NOMO-1 treated with dmso at 0.1 percent for 144 hours (cell line): Measurements from ENCODE around the gene TNNT2.

Experiments
- DNase-seq: peaks from one replicate; lab custom pipeline; 2025; ENCODE audit not compliant: unreplicated experiment; lab: John Stamatoyannopoulos, UW

Gene TNNT2

DNA sequence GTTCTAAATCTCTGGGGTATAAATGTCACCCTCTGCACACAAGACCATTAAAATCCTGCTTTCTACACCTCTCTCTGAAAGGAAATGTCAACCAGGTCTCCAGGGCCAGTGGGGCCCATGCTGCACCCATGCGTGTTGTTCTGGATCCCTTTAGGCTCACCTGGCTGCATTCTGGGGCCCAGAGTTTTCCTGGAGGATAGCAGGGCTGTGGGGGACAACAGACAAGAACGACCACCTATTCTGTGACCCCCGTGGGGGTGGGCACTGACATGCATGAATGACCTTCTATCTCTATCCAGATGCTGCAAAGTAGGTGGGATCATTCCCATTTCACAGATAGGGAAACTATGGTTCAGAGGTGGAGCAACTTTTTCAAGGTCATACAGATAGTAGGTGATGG is 41.6 kb downstream of the TNNT2 start:
- DNase-seq, result no peak

DNA sequence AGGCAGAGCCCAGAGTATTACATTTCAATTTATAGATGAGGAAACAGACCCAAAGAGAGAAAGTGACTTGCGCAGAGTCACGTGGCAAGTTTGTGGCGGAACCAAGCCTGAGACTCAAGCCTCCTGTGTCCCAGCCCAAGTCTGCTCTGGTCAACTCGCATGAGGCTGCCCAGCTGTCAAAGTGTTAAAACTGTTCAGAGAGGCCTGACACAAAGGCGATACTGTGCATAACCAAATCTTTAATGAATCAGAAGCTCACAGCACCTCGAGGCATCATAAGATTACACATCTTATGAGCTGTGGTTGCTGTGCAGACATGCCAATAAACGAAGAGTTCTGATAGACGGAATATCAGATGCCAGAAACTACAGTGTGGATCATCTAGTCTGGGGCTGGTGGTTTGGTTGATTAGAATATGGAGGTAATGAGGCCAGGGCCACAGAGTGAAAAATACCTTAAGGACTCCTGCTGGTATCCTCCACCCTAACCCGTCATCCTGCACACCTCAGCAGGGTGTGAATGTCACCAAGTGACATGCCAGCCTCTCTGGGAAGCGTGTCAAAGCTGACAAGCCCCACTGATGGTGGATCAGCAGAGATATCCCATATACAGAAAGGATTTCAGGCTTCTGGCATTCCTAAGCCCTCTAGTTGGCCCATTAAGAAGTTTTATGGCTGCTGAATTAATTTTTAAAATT is 42.2 kb downstream of the TNNT2 start:
- no peak for DNase-seq

GRCh38 chr1:201334325-201335173 is 42.9 kb downstream of the TNNT2 start:
- DNase-seq, result no peak

DNA sequence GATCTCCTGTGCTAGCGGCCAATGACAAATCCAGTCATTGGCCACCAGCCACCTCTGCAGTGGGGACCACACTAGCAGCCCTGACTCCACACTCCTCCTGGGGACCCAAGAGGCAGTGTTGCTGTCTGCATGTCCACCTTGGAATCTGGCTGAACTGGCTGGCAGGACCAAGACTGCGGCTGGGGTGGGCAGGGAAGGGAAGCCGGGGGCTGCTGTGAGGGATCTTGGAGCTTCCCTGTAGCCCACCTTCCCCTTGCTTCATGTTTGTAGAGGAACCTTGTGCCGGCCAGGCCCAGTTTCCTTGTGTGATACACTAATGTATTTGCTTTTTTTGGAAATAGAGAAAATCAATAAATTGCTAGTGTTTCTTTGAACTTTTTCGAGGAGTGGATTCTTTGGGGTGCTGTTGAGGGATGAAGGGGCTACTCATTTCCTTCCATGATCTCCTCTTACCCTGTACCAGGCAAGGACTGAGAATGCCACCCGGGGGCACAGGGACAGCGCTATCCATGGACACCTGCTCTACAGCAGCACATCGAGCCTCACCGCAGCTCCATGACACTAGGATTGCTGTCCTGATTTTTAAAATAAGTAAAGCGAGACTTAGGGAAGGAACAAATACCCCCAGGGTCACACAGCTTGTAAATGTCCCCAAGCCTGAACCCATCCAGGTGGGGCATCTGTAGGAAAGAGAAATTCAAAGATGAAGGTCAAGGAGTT is 44.7 kb downstream of the TNNT2 start:
- DNase-seq, result no peak

DNA sequence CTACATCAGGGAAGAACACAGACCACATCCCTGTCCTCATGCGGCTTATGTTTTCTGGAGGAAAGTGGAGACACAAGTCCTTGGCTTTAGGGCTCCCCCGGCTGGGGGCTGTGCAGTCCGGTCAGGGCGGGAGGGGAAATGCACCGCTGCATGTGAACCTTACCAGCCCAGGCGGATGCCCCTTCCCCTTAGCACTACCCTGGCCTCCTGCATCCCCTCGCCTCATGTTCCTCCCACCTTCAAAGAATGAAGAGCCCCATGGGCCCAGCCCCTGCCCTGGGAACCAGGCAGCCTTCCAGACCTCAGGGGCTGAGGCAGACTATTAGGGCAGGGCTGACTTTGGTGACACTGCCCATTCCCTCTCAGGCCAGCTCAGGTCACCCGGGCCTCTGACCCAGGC is 45.5 kb downstream of the TNNT2 start:
- no peak for DNase-seq

DNA sequence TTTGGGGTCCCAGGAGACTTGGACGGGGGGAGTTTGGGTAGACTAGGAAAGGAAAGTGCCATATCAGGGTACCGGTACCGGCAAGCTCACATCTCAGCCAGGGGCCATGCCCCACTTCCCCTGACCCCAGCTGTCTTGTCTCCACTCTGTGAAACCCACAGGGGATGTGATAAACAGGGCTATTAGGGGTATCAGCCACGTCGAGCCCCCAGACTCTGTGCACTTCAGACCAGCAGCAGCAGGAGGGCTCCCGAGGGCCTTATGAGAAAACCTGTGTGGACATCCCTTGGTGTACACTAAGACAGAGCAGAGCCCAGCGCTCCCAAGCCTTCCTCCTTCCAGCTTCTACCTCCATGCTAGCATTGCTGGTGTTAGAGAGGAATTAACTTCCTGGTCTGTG is 46.3 kb downstream of the TNNT2 start:
- no peak for DNase-seq

GRCh38 chr1:201330541-201330940 is 46.9 kb downstream of the TNNT2 start:
- no peak for DNase-seq

GRCh38 chr1:201329801-201330200 is 47.7 kb downstream of the TNNT2 start:
- DNase-seq, result no peak

- DNase-seq, result no peak
Measured at GRCh38 chr1:201329286-201329685, 48.2 kb downstream of the TNNT2 start.

DNA sequence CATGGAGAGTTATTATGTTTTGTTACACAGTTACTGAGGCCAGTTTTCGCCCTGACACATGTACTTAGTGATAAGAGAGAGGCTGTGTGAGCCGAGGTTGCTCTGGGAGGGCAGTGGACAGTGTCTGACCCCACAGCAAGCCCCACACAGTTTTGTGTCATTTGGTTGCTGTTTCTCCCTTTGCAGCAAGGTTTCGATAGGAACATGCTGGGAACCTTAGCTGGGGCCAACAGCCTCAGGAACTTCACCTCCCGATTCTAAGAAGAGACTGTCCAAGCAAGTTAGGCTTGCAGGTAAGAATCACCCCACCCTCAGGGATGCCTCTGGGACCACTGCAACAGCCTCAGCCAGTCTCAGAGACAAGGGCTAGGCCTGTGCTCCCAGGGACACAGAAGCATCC is 48.9 kb downstream of the TNNT2 start:
- DNase-seq, result no peak

- no peak for DNase-seq
Measured at GRCh38 chr1:201327687-201328240, 49.7 kb downstream of the TNNT2 start.

GRCh38 chr1:201326710-201327109 is 50.8 kb downstream of the TNNT2 start:
- DNase-seq, result no peak

DNA sequence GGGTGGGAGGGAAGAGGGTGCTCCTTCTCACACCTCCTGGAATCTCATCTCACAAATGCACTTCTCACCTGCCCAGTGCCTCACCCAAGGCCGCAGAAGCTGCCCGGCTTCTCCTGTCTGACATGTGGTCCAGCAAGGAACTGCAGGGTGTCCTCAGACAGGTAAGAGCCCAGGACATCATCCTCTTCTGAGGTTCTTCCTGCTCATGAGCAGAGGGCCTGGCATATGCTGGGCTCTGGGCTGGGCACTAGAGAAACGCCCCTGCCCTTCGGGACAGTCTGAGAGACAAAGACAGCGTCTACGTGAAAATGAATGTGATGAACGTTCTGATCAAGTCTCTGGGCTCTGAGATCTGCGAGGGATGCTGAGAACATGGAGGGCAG is 51.8 kb downstream of the TNNT2 start:
- no peak for DNase-seq

GRCh38 chr1:201324821-201325677 is 52.4 kb downstream of the TNNT2 start:
- DNase-seq, result no peak

DNA sequence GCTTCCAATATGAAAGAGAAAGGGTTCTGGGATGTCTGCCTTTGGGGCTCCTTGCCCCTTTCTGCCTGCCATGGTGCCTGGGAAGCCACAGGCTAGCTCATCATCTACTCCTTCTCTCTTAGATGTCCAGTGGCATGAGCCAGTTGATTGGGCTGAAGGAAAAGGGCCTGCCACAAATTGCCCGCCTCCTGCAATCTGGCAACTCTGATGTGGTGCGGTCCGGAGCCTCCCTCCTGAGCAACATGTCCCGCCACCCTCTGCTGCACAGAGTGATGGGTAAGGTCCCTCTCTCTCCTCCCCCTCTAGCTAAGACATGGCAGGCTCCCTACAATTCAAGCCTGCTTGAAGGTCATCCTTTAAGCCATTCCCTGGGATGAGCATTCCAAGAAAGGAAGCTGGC is 53.2 kb downstream of the TNNT2 start:
- DNase-seq, result no peak

DNA sequence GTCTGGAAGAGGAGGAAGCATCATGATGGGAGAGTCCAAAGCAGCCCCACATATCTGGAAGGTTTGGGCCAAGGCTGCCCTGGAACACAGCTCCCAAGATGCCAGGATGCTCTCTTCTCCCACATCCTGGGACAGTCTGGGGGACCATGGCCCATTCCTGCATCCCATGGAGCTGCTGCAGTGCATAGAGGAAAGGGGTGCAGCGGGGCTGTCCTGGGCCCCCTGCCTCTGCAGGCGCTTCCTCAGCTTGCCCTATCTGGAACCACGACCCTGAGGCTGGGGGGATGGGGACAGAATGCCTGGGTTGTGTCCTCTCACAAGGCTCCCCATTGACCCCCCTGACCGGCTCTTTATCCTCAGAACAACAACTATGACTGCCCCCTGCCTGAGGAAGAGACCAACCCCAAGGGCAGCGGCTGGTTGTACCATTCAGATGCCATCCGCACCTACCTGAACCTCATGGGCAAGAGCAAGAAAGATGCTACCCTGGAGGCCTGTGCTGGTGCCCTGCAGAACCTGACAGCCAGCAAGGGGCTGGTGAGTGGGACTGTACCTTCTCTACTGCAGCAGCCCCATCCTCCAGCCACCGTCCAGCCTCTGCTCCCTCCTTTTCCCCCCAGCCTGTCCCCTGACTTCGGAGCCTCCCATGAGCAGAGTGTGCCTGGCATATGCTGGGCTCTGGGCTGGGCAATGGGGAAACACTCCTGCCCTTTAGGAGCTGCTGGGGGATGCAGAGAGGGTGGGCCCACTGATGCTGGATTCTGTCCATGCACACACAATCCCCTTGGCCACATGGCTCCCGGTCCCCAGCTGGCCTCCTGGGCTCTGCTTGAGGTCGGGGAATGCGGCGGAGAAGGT is 54.6 kb downstream of the TNNT2 start:
- DNase-seq, result no peak

DNA sequence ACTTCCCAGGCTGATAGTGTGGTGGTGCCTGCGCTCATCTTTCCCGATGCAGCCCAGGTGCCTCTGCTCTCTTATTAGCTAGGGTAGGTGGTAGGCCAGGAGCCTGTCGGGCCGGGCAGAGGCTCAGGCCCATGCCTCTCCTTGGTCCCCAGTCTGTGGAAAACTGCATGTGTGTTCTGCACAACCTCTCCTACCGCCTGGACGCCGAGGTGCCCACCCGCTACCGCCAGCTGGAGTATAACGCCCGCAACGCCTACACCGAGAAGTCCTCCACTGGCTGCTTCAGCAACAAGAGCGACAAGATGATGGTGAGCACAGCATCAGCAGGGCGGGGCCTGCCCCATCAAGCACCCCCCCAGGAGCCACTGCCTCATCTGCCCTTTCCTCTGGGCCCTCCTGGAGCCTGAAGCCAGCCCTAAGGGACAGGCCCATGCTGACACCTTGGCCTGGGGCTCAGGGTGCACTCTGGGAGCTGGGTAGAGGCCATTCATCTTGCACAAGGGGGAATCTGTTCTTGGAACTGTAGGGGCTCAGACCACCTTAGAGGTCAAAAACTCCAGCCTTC is 55.6 kb downstream of the TNNT2 start:
- no peak for DNase-seq

DNA sequence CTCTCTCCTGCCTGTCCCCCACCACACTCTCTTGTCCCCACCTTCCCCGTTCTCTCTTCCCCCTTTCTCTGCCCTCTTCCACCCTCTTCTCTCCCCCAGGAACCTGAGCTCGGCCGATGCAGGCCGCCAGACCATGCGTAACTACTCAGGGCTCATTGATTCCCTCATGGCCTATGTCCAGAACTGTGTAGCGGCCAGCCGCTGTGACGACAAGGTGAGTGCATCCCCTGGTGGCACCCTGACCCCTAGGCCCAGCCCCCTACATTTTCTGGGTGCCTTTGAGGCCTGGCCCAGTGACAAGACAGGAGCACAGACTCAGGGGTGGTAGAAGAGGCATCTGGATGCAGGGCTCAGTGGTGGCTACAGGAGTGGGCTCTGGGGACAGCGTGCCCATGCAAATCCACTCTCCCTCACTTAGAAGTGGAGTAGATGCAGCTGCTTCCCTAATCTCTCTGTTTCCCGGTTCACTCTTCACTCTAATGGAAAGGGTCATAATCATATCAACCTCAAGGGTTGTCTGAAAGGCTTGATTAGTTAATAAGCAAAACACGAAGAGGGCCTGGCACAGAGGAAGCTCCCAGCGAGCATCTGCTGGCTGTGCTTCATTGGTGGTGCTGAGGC is 57.2 kb downstream of the TNNT2 start:
- no peak for DNase-seq

- no peak for DNase-seq
Measured at GRCh38 chr1:201319631-201320030, 57.8 kb downstream of the TNNT2 start.
